B cell (primary cell): ENCODE data around the gene USP22.

Experiments
- CTCF ChIP-seq: fragments of 200-600 bp; IDR thresholded peaks from one replicate; pipeline ENCODE4 v1.8.0; 2022; ENCODE audit warnings: antibody characterized with exemption, mild to moderate bottlenecking
- EZH2 ChIP-seq: IDR thresholded peaks from 2 replicates; pipeline ENCODE4 v1.6.1; 2012; ENCODE audit warnings: borderline replicate concordance, low read depth, mild to moderate bottlenecking, moderate library complexity, low read length; ENCODE audit not compliant: insufficient read depth, poor library complexity, severe bottlenecking

GRCh38 chr17:20967776-20968175 lies 75.0 kb downstream of the USP22 start:
- no peak for TF ChIP-seq CTCF
- no peak for TF ChIP-seq EZH2
